ENCODE results near the gene RAB7B.

Gene RAB7B

GRCh38 chr1:205963352-205964155 lies 39.6 kb downstream of the RAB7B start:
- no peak overlapping the region for H3K4me3 ChIP-seq (replicated peaks in 1 of 2; ENCODE audit: low read depth in 2 of 2, low read length in 2 of 2)
- TF ChIP-seq CTCF (IDR thresholded peaks at IDR 0.05; ENCODE audit: low read depth, low read length): no peak
- DNase-seq (ENCODE audit: low read depth in 2 of 2): peak; percentile 35 to 87

GRCh38 chr1:205962821-205963221 lies 40.4 kb downstream of the RAB7B start:
- TF ChIP-seq CTCF (IDR thresholded peaks at IDR 0.05; ENCODE audit: low read depth, low read length): no peak
- no peak for DNase-seq (ENCODE audit: low read depth in 2 of 2)
- no peak overlapping the region for H3K4me3 ChIP-seq (replicated peaks in 1 of 2; ENCODE audit: low read depth in 2 of 2, low read length in 2 of 2)

GRCh38 chr1:205961991-205962820 lies 41.0 kb downstream of the RAB7B start:
- peak; percentile 48 to 60 for DNase-seq (ENCODE audit: low read depth in 2 of 2)
- no peak overlapping the region for H3K4me3 ChIP-seq (replicated peaks in 1 of 2; ENCODE audit: low read depth in 2 of 2, low read length in 2 of 2)
- no peak for TF ChIP-seq CTCF (IDR thresholded peaks at IDR 0.05; ENCODE audit: low read depth, low read length)

- H3K4me3 ChIP-seq (replicated peaks in 1 of 2; ENCODE audit: low read depth in 2 of 2, low read length in 2 of 2): no peak overlapping the region
- peak; percentile 14 to 51 for DNase-seq (ENCODE audit: low read depth in 2 of 2)
- TF ChIP-seq CTCF (IDR thresholded peaks at IDR 0.05; ENCODE audit: low read depth, low read length): no peak
These were observed 41.8 kb downstream of the RAB7B start for GRCh38 chr1:205961405-205961804.

- H3K4me3 ChIP-seq (replicated peaks in 1 of 2; ENCODE audit: low read depth in 2 of 2, low read length in 2 of 2): no peak overlapping the region
- DNase-seq (ENCODE audit: low read depth in 2 of 2): no peak
- TF ChIP-seq CTCF (IDR thresholded peaks at IDR 0.05; ENCODE audit: low read depth, low read length): no peak
These were observed 43.4 kb downstream of the RAB7B start for GRCh38 chr1:205959789-205960188.

- TF ChIP-seq CTCF (IDR thresholded peaks at IDR 0.05; ENCODE audit: low read depth, low read length): no peak
- no peak overlapping the region for H3K4me3 ChIP-seq (replicated peaks in 1 of 2; ENCODE audit: low read depth in 2 of 2, low read length in 2 of 2)
- no peak for DNase-seq (ENCODE audit: low read depth in 2 of 2)
These were observed 47.7 kb downstream of the RAB7B start for GRCh38 chr1:205955499-205955898.

All from cardiac fibroblast (primary cell).